Epithelial cell of proximal tubule (primary cell): ENCODE results near the gene CDK5. TPM values are rescaled to one million over a fixed set of nuclear protein-coding genes. Genes with fewer than 3 reads are reported as not detected.
A peak's percentile ranks its signal among the peaks of the same experiment; 100 is the strongest.

ENCODE experiments used
- DNase-seq: peaks from one replicate; pipeline ENCODE4 v3.0.0-alpha.2; 2011; ENCODE audit warnings: low read depth
- H3K4me3 ChIP-seq: 2 replicates; pipeline ENCODE4 v1.5.1; 2011; ENCODE audit warnings: low read depth, mild to moderate bottlenecking, low read length
- CTCF ChIP-seq: conservative IDR thresholded peaks from 2 replicates; pipeline ENCODE4 v1.5.1; 2012; ENCODE audit warnings: low read depth, mild to moderate bottlenecking, low read length
- total RNA-seq: library from RNA; depleted of rRNA; stranded (reverse); fragments of >200 nt; gene quantifications from 2 replicates; pipeline ENCODE4 v1.2.3, GENCODE V29; 2015

Gene CDK5
- total RNA-seq, 1 donor from 2014 or later, result 19.3 TPM

DNA sequence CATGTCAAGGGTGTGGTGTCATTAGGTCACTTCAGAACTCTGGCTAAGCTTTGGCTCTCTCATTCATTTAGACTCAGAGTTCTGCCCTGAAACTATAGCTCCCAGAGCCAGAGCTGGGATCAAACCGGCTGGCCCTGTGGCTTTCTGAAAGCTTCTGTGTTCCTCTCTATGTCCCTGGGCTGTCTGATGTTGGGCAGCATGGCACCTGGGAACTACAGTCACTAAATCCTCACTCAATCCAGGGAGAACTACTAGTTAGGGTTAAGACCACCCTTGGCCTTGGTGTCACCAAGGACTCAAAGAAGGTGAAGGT is 46.6 kb downstream of the CDK5 start:
- no peak for DNase-seq
- TF ChIP-seq CTCF, result no peak
- no peak overlapping the region for H3K4me3 ChIP-seq

DNA sequence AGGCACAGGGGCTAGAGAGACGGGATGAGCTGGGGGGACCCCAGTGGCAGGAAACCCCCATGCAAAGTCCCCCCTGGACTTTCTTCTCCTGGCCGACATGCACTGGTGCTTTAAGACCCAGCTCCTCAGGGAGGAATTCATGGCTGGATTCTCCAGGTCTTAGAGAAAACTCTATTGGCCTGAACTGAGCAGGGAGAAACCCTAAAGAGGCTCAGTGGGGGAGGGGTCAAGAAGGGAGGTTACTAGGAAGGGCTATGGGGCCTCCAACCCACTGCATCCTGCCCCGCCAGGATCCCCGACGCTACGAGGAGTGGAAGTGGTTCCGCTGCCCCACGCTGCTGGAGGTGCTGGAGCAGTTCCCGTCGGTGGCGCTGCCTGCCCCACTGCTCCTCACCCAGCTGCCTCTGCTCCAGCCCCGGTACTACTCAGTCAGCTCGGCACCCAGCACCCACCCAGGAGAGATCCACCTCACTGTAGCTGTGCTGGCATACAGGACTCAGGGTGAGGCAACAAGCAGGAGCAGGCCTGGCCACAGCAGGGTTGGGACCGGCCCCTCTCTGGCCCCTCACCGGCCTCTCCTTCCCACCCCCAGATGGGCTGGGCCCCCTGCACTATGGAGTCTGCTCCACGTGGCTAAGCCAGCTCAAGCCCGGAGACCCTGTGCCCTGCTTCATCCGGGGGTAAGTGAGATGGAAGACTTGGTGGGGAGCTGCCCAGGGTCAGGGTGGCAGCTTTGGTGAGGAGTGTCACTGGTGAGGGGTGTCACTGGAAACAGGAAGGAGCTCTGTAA is 47.2 kb downstream of the CDK5 start:
- DNase-seq, result no peak
- H3K4me3 ChIP-seq, result no peak overlapping the region

GRCh38 chr7:151010037-151010306 is 47.7 kb downstream of the CDK5 start:
- TF ChIP-seq CTCF, result no peak
- no peak for DNase-seq
- no peak overlapping the region for H3K4me3 ChIP-seq

More for the DNA sequence above, 47.2 kb downstream of the CDK5 start:
- TF ChIP-seq CTCF, result no peak

- no peak overlapping the region for H3K4me3 ChIP-seq
- no peak for TF ChIP-seq CTCF
- DNase-seq, result no peak
These were observed 48.2 kb downstream of the CDK5 start for GRCh38 chr7:151009327-151010036.

GRCh38 chr7:151008511-151009323 is 49.0 kb downstream of the CDK5 start:
- peak overlapping the region; percentile 28 for H3K4me3 ChIP-seq
- no peak for DNase-seq
- peak; percentile 70 for TF ChIP-seq CTCF

GRCh38 chr7:151008143-151008510 is 49.6 kb downstream of the CDK5 start:
- no peak for DNase-seq
- TF ChIP-seq CTCF, result no peak
- H3K4me3 ChIP-seq, result peak overlapping the region; percentile 28
